Activated T-cell treated with anti-CD3 and anti-CD28 coated beads, Interleukin-2, amount 50 U/mL, for 1 hour (primary cell): Measurements from ENCODE around the gene B3GALT2.

Source experiments
- DNase-seq: peaks from one replicate; pipeline ENCODE4 v3.0.0-alpha.2; 2020

Gene B3GALT2

GRCh38 chr1:193181985-193182384 is 4.4 kb downstream of the B3GALT2 start:
- no peak for DNase-seq

GRCh38 chr1:193181536-193181935 is 4.9 kb downstream of the B3GALT2 start:
- DNase-seq, result no peak

GRCh38 chr1:193179094-193179493 is 7.3 kb downstream of the B3GALT2 start:
- no peak for DNase-seq

GRCh38 chr1:193176788-193177187 is 9.6 kb downstream of the B3GALT2 start:
- DNase-seq, result no peak

- no peak for DNase-seq
Observed at GRCh38 chr1:193176113-193176512, 10.3 kb downstream of the B3GALT2 start.

- DNase-seq, result no peak
Observed at GRCh38 chr1:193157360-193157759, 29.1 kb downstream of the B3GALT2 start.

- DNase-seq, result no peak
Observed at GRCh38 chr1:193156822-193157142, 29.6 kb downstream of the B3GALT2 start.

- no peak for DNase-seq
Observed at GRCh38 chr1:193156117-193156821, 30.1 kb downstream of the B3GALT2 start.

- no peak for DNase-seq
Observed at GRCh38 chr1:193144999-193145398, 41.4 kb downstream of the B3GALT2 start.

- DNase-seq, result no peak
Observed at GRCh38 chr1:193144361-193144938, 42.0 kb downstream of the B3GALT2 start.

- DNase-seq, result no peak
Observed at GRCh38 chr1:193143285-193143684, 43.1 kb downstream of the B3GALT2 start.

GRCh38 chr1:193142409-193142808 is 44.0 kb downstream of the B3GALT2 start:
- DNase-seq, result no peak

GRCh38 chr1:193141804-193142203 is 44.6 kb downstream of the B3GALT2 start:
- DNase-seq, result no peak

GRCh38 chr1:193140254-193140653 is 46.2 kb downstream of the B3GALT2 start:
- no peak for DNase-seq

- DNase-seq, result no peak
Observed at GRCh38 chr1:193131266-193131860, 55.0 kb downstream of the B3GALT2 start.
